Ovary (tissue), 9 donors: Measurements from ENCODE around the gene C14orf39. TPM values are rescaled to one million over a fixed set of nuclear protein-coding genes. Genes with fewer than 3 reads are reported as not detected.

ENCODE experiments used
- DNase-seq, 5 donors: peaks; one replicate each; pipeline ENCODE4 v3.0.0-alpha.2; 2019 to 2020
- H3K27ac ChIP-seq, 2 donors: fragments of 200-600 bp; one replicate each; pipeline versions ENCODE4 v1.5.1 to v1.8.0; 2019 to 2022
- H3K27me3 ChIP-seq: fragments of 200-600 bp; one replicate; pipeline ENCODE4 v1.8.0; 2022
- H3K36me3 ChIP-seq: fragments of 200-600 bp; sonication (generic); one replicate; pipeline ENCODE4 v1.5.1; 2019
- H3K4me1 ChIP-seq: one replicate; pipeline ENCODE4 v1.8.1; 2013; ENCODE audit warnings: mild to moderate bottlenecking, moderate library complexity; ENCODE audit not compliant: insufficient read depth
- H3K4me3 ChIP-seq: fragments of 200-600 bp; sonication (generic); one replicate; pipeline ENCODE4 v1.5.1; 2017
- H3K9me3 ChIP-seq, 2 donors: fragments of 200-600 bp in 1 of 2; sonication (generic) in 1 of 2; one replicate each; pipeline versions ENCODE4 v1.5.1 to v1.8.1; 2013 to 2019; ENCODE audit warnings: mild to moderate bottlenecking in 1 of 2, moderate library complexity in 1 of 2
- EP300 ChIP-seq: sonication (generic); formaldehyde crosslinking; IDR thresholded peaks from one replicate; pipeline ENCODE4 v1.6.1; 2017; ENCODE audit warnings: antibody characterized with exemption
- POLR2A ChIP-seq: fragments of 450-650 bp; IDR thresholded peaks from one replicate; pipeline ENCODE4 v1.6.1; 2017; ENCODE audit warnings: antibody characterized with exemption, mild to moderate bottlenecking, moderate library complexity
- WGBS, 3 donors: extraction: QIAGEN DNeasy Blood & Tissue Kit in 1 of 3; methylation state at CpG; one replicate each; pipeline versions ENCODE4 v1.1.5 to v1.1.7; 2013 to 2017; 5-methylcytosine and 5-hydroxymethylcytosine counted together
- intact Hi-C, 4 donors: fragments of 100-400 bp; cut with DNase I; formaldehyde crosslinking; loops; one replicate each; pipeline versions ENCODE4 v1.11.0 to v1.15.1; 2022 to 2023
- polyA plus RNA-seq, 2 donors: library from polyadenylated mRNA; stranded (reverse); fragments of 200-250 nt in 1 of 2; fragments of 350-450 nt in 1 of 2; fragmentation: Illumina TruSeq in 1 of 2; extraction: RNeasy Lipid Tissue Mini Kit (QIAGEN cat#74804) in 1 of 2; gene quantifications; one replicate each; pipeline ENCODE4 v1.2.3, GENCODE V29; 2013 to 2014
- total RNA-seq, 7 donors: library from RNA; depleted of rRNA in 2 of 7; stranded (reverse); fragments of >200 nt in 2 of 7; fragmentation: NEBNext Ultra II Directional in 3 of 7; extraction: Animal tissue kit (Norgen Biotek cat#: 25700) in 3 of 7; gene quantifications; one replicate each; pipeline versions ENCODE4 v1.1.0 to v1.2.4, GENCODE V29; 2016 to 2023
- TF ChIP-seq, protein P1 (sequence below), 3 donors: fragments of 450-650 bp in 2 of 3; fragments of 200-600 bp in 1 of 3; IDR thresholded peaks; one replicate each; pipeline versions ENCODE4 v1.5.1 to v1.8.0; 2016 to 2022; ENCODE audit warnings: antibody characterized with exemption in 3 of 3, mild to moderate bottlenecking in 1 of 3
- donor health status: DM: no; HTN: no; CAD: no; lungs with moderate emphysema.
- donor health status: DM: no; HTN: no; CAD: no.
- donor health status: Bipolar disorder and iron deficiency.
- donor health status: DM: yes; HTN: yes; CAD: no.
- donor health status: DM: no; HTN: no; CAD: no.
- donor health status: DM: yes; HTN: yes; CAD: no.

C14orf39 gene
- total and polyA plus RNA-seq, 9 donors: 0.15 to 0.84 (median 0.45) TPM; not detected in 2

DNA sequence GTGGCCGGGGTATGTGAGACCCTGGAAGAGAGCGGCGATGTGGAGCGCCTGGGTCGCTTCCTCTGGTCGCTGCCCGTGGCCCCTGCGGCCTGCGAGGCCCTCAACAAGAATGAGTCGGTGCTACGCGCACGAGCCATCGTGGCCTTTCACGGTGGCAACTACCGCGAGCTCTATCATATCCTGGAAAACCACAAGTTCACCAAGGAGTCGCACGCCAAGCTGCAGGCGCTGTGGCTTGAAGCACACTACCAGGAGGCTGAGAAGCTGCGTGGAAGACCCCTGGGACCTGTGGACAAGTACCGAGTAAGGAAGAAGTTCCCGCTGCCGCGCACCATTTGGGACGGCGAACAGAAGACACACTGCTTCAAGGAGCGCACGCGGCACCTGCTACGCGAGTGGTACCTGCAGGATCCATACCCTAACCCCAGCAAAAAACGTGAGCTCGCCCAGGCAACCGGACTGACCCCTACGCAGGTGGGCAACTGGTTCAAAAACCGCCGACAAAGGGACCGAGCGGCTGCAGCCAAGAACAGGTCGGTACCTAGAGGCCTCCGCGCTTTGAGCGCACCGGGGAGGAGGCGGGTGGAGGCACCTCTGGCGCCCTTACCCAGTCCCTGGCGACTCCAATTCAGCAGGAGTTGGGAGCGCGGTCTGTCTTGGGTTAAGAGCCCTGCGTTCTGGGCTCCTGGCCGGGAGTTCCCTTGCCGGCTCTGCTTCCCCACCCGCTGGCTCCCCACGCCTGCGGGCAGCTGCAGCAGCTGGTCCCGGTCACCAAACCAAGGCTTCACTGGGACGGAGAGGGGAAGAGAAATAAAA, 23.8 kb upstream of the C14orf39 start:
- Histone ChIP-seq H3K4me1 (no peaks in the 10 kb centered on the region), H3K27ac (no peak overlapping the region), H3K9me3 (peaks cover 0 to 4% of the 10 kb centered on the region in 2 donors), H3K36me3 (no peaks in the 10 kb centered on the region), H3K4me3 (no peak overlapping the region), H3K27me3 (peaks cover 4% of the 10 kb centered on the region)
- DNase-seq: no peak
- TF ChIP-seq, protein P1, sequence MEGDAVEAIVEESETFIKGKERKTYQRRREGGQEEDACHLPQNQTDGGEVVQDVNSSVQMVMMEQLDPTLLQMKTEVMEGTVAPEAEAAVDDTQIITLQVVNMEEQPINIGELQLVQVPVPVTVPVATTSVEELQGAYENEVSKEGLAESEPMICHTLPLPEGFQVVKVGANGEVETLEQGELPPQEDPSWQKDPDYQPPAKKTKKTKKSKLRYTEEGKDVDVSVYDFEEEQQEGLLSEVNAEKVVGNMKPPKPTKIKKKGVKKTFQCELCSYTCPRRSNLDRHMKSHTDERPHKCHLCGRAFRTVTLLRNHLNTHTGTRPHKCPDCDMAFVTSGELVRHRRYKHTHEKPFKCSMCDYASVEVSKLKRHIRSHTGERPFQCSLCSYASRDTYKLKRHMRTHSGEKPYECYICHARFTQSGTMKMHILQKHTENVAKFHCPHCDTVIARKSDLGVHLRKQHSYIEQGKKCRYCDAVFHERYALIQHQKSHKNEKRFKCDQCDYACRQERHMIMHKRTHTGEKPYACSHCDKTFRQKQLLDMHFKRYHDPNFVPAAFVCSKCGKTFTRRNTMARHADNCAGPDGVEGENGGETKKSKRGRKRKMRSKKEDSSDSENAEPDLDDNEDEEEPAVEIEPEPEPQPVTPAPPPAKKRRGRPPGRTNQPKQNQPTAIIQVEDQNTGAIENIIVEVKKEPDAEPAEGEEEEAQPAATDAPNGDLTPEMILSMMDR (IDR thresholded peaks at IDR 0.05): no peak
- TF ChIP-seq POLR2A (no peak), EP300 (no peak)
- 2 to 3% (median 3%) methylated on average over 50 to 58 of the region's 58 CpGs for WGBS, 3 donors
- intact Hi-C loops: no loop called here

DNA sequence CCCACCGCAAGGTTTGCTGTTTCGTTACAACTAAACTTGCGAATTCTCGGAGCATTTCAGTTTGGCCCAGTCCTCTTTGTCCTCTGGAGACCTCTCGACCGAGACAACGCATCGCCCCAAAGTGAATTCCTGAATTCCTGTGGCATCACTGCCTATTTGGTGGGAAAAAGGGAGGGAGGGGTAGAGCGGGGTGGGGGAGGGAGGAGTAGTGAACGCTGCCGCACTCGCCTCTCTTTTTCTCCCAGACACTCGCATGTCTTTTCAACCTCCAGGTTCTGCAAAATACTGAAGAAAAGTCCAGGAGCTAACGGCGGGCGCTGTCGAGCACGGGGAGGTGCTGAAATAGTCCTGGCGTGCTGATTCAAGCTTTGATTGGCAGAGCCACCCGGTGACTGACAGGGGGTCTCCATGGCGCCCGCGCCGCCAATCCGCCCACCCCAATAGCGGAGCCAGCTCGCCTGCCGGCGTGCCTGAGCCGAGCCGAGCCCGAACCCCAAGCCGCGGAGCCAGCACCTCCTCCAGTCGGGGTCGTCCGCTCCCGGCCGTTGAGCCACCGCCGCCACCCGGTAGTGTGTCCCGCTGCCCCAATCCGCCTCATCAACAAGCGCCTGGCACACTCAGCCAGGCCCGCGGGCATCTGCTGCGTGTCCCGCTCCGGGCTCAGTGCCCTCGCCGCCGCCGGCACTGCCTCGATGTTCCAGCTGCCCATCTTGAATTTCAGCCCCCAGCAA, 23.0 kb upstream of the C14orf39 start, which contains the start of gene SIX6:
Gene SIX6 (plus strand): TSS at position 440 of the 731 bp plus-strand sequence. CDS start 253 bp downstream, at position 693.
- 2% methylated on average over 39 to 55 of the region's 55 CpGs for WGBS, 3 donors
- no peak for DNase-seq
- Histone ChIP-seq H3K9me3 (peaks cover 0 to 4% of the 10 kb centered on the region in 2 donors), H3K27me3 (peaks cover 4% of the 10 kb centered on the region), H3K4me3 (no peak within 1 kb of the TSS), H3K4me1 (no peaks in the 10 kb centered on the region), H3K27ac (no peak within 1 kb of the TSS), H3K36me3 (no peaks in the 10 kb centered on the region)
- intact Hi-C loops: no loop called here
- TF ChIP-seq, protein P1 (IDR thresholded peaks at IDR 0.05): no peak
- TF ChIP-seq POLR2A: no peak
- no peak for TF ChIP-seq EP300

DNA sequence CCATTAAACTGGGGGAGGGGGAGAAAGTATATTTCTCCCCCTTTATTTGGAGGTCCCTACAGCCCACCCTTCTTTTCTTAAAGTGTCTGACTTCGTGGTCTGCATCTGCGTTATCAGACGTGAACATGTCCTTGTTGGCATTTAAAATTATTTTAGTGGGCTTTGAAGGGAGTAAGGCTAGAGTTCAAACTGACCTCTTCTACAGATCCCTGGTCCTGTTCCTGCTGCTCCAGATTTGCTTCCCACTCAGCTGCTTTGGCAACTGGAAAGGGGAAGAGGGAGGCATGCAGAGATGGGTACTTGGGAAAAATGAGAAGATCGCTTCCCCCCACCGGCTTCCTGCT, 22.5 kb upstream of the C14orf39 start:
- Histone ChIP-seq H3K27me3 (peaks cover 4% of the 10 kb centered on the region), H3K4me1 (no peaks in the 10 kb centered on the region), H3K9me3 (peaks cover 0 to 4% of the 10 kb centered on the region in 2 donors), H3K36me3 (no peaks in the 10 kb centered on the region), H3K27ac (no peak overlapping the region), H3K4me3 (no peak overlapping the region)
- no peak for DNase-seq
- no peak for TF ChIP-seq EP300
- intact Hi-C loops: no loop called here
- 2 to 5% (median 4%) methylated on average over 5 of the region's 5 CpGs for WGBS, 3 donors

DNA sequence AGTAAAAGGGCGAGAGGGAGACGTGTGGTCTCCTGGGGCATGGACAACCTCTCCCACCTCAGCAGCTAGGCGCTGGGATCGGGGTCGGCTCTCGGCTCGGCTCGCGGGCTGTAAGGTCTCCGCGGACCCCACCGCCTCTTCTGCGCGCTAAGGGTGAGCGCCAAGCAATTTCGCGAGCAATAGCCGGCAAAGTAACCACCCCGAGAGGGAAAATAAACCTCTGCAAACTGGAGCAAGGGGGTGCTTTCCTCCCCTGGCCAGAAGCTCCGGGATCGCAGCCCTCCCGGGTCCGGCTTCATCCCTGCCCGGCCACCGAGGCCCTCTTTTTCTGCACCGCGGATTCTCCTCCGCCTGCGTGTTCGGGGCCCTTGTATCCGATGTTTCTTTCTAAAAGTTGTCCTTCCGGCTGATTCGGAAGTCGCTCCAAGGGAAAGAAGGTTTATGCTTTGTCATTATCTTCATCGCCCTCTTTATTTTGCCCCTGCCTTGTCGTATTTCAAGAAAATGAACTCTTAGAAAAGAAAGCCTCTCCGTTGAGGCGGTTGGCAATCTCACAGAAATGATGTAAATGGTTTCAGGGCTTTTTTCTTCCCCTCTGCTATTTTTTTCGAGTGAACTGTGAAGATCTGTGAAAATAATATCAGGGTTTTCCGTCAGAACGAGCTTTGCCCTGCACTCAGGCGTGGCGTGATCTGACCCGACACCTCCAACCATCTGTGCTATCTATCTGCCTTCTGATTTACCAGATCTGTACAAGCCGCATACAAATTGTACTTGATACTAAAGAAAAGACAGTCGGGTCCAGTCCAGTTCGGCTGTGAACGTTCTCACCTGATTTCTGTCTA, 21.3 kb upstream of the C14orf39 start:
- WGBS, 3 donors: 3 to 5% (median 4%) methylated on average over 48 of the region's 48 CpGs
- DNase-seq: no peak
- TF ChIP-seq EP300: no peak
- TF ChIP-seq, protein P1 (IDR thresholded peaks at IDR 0.05): no peak
- no peak for TF ChIP-seq POLR2A
- Histone ChIP-seq H3K27ac (no peak overlapping the region), H3K4me1 (no peaks in the 10 kb centered on the region), H3K27me3 (peaks cover 4% of the 10 kb centered on the region), H3K4me3 (no peak overlapping the region), H3K36me3 (no peaks in the 10 kb centered on the region), H3K9me3 (peaks cover 0 to 4% of the 10 kb centered on the region in 2 donors)
- intact Hi-C loops: no loop called here
